Caki2 (cell line): ENCODE data around the gene TBC1D12. TPM values are rescaled to one million over a fixed set of nuclear protein-coding genes. Genes with fewer than 3 reads are reported as not detected.
A peak's percentile ranks its signal among the peaks of the same experiment; 100 is the strongest.

Experiments used
- DNase-seq: peaks from one replicate; pipeline ENCODE4 v3.0.0-alpha.2; 2015; ENCODE audit warnings: low read depth
- in situ Hi-C: cut with HindIII; loops from 2 replicates; pipeline ENCODE4 v1.10.0; 2016; ENCODE audit warnings: low sequenced_read_pairs, low pct_unique_long_range_greater_than_20kb, mixed read lengths
- total RNA-seq: library from RNA; depleted of rRNA; stranded (reverse); fragments of >200 nt; shearing (Covaris generic); gene quantifications from 2 replicates; pipeline ENCODE4 v1.2.3, GENCODE V29; 2014; ENCODE audit warnings: low replicate concordance

TBC1D12 gene
- total RNA-seq, 1 experiment from 2014 or later: 14.8 TPM

DNA sequence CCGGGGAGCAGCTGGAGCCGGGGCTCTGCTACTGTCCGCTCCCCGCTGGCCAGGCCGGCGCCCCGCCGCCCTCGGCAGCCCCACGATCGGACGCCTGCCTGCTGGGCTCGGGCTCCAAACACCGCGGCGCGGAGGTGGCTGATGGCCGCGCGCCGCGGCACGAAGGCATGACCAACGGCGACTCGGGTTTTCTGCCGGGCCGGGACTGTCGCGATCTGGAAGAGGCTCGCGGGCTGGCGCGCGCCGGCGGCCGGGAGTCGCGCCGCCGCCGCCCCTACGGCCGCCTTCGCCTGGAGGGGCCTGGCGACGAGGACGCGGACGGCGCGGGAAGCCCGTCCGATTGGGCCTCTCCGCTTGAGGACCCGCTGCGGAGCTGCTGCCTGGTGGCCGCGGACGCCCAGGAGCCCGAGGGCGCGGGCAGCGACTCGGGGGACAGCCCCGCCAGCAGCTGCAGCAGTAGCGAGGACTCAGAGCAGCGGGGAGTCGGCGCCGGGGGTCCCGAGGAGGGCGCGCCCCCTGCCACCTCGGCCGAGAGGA, 570 bp downstream of the TBC1D12 start:
- no peak for DNase-seq
- in situ Hi-C loops: no loop called here

DNA sequence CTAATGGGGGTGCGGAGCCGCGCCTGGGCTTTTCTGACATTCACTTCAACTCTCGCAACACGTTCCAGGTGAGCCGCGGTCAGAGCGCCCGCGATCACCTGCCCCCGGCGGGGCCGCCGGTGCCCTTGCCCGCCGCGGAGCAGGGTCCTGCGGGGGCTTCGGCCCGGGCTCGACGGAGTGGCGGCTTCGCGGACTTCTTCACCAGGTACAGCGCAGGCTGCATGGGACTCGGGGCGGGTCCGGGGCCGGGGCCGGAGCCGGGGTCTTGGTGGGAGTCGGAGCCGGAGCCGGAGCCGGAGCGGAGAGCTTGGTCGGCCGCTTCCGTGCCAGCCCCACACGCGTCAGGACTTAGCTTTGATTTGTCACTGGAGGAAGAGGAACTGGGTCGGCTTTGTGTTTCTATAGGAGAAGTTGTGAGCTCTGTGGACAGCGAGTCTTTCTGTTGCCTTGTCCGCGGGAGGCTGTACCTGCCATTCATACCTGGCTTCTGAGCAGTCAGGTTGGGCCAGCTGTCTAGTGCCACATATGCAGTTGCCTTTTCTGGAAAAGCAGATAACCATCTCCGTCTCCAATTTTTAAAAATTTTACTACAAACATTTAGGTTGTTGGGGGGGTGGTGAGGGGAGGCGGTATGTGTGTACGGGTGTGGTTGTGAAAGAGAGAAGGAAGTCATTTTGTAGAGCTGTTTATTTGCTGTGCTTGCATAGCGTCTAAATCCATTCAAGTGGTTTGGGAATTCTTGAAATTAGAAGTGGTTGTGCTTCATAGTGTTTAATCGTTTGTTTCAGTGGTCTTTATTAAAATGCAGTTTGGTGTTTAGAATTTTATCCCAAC, 1.3 kb downstream of the TBC1D12 start:
- peak; percentile 64 for DNase-seq
- in situ Hi-C loops: no loop called here

GRCh38 chr10:94405406-94405805, 3.1 kb downstream of the TBC1D12 start:
- DNase-seq: no peak
- in situ Hi-C loops: no loop called here

- in situ Hi-C loops: no loop called here
- DNase-seq: no peak
These were observed 5.3 kb downstream of the TBC1D12 start for GRCh38 chr10:94407668-94408067.

DNA sequence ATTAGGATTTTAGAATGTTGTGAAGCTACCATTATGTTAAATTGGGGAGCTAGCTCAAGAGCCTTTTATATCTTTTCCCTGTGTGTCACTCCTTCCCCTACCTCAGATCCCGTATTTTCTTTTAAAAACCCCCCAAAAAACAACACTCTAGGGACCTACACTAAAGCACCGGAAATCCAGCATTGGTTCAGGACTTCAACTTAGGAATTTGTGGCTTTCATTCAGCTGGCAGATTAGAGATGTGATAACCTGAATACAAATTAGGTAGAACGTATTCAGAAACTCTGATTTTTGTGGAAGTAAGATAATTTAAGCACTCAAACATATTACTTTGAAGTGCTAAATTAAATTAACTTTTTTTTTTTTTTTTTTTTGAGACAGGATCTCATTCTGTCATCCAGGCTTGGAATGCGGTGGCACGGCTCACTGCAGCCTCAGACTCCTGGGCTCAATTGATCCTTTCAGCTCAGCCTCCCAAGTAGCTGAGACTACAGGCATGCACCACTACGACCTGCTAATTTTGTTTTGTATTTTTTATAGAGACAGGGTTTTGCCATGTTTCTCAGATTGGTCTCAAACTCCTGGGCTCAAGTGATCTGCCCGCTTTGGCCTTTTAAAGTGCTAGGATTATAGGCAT, 6.8 kb downstream of the TBC1D12 start:
- in situ Hi-C loops: no loop called here
- DNase-seq: no peak

DNA sequence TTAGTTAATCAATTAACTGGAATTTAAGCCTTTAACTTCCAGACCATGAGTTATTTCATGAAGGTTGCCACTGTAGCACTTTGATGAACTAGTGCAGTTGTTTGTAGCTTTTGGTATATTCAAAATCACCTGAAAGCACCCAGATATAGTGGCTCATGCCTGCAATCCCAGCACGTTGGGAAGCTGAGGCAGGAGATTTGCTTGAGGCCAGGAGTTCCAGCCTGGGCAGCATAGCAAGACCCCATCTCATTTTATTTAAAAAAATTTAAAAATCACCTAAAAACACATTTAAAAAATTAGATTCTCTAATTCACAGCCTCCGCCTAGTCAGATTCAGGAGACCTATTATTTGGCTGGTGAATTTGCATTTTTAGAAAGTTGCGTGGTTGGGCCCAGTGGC, 9.0 kb downstream of the TBC1D12 start:
- in situ Hi-C loops: no loop called here
- DNase-seq: no peak

GRCh38 chr10:94412449-94412848, 10.1 kb downstream of the TBC1D12 start:
- no peak for DNase-seq
- in situ Hi-C loops: no loop called here

DNA sequence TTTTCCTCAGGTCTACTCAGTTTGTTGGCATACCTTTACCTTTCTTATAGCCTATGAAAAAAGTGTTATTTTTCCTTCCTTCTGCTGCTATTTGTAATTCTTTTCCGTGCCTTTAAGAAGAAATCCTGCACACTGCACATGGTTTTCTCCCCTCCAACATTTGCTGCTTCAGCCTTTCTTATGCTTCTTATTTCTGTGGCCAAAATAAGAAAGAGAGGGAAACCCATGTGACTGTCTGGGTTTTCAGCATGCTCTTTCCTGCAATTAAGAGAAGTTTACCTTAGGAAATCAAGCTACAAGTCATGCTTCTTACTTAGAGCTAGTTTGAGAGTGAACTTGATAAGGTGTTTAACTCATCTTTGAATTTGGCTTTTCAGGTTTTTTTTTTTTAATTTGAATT, 11.0 kb downstream of the TBC1D12 start:
- DNase-seq: no peak
- in situ Hi-C loops: no loop called here

- no peak for DNase-seq
- in situ Hi-C loops: no loop called here
These were observed 14.6 kb downstream of the TBC1D12 start for GRCh38 chr10:94416896-94417295.

- in situ Hi-C loops: no loop called here
- no peak for DNase-seq
These were observed 15.0 kb downstream of the TBC1D12 start for GRCh38 chr10:94417321-94417720.

DNA sequence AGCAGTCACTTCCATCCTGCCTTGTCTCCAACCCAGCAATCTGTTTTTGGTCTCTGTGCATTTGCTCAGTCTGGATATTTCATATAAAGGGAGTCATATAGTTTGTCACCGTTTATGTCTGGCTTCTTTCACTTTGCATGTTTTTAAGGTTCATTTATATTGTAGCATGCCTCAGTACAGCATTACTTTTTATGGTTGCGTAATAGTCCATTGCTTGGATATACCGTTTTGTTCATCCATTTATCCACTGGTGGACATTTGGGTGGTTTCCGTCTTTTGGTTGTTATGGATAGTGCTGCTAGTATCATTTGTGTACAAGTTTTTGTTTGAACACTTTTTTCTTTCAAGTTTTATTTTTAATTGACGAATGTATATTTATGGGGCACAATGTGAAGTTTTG, 18.2 kb downstream of the TBC1D12 start:
- DNase-seq: no peak
- in situ Hi-C loops: no loop called here

- in situ Hi-C loops: no loop called here
- no peak for DNase-seq
These were observed 18.7 kb downstream of the TBC1D12 start for GRCh38 chr10:94420998-94421528.

DNA sequence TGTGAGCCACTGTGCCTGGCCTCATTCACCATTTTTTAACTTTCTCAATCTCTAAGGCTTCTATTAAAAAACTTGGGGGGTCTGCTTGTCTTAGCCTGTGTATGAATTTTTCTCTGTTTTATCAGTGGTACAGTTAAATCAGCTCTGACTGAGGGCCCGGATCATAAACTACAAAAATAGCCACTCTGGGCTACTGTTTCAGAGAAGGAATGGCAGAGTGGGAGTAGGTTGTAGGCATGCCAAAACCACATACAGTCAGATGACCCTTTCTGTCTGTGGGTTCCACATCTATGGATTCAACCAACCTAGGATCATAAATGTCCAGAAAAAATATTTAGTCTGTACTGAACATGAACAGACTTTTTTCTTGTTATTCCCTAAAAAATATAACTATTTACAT, 21.3 kb downstream of the TBC1D12 start:
- DNase-seq: no peak
- in situ Hi-C loops: no loop called here

DNA sequence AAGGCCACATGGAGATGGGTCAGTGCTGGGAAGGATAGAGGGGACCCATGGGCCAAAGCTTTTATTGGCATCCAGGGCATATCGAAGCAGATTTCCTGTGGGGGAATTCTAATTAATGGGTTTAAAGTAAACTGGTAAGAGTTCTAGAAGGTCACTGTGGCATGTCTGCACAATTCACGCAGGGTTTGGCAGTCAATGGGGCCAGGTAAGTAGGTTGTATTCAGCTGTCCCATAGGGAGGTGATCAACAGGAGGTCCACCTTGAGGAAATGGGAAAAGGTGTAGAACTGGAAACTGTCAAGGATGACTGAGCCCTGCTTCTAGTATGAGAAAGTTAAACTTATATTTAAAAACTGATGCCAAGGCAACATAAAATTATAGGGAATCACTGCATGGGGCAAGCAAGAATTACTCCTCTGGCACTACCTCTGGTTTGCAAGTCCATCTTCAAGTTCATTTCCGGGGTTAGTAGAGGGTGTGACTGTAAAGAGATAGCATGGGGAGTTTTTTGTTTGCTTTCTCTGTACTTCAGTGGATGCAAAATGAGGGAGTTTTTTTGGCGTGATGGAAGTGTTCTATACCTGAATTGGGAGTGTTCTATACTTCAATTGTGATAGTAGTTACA, 22.5 kb downstream of the TBC1D12 start:
- in situ Hi-C loops: no loop called here
- DNase-seq: no peak

DNA sequence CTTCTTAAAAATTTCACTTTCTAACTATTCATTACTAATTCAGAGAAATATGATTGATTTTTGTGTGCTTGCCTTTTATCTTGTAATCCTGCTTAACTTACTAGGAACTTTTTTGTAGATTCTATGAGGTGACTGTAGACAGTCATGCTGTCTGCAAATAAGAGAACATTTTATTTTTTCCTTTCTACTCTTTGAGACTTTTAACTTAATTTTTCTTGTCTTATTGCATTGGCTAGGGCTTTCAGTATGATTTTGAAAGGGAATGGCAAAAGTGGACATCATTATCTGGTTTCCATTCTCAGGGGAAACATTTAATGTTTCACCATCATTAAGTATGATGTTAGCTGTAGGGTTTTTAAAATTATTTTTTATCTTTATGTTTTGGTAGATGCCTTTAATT, 23.6 kb downstream of the TBC1D12 start:
- in situ Hi-C loops: no loop called here
- DNase-seq: no peak

- in situ Hi-C loops: no loop called here
- DNase-seq: no peak
These were observed 24.8 kb downstream of the TBC1D12 start for GRCh38 chr10:94427166-94427565.

DNA sequence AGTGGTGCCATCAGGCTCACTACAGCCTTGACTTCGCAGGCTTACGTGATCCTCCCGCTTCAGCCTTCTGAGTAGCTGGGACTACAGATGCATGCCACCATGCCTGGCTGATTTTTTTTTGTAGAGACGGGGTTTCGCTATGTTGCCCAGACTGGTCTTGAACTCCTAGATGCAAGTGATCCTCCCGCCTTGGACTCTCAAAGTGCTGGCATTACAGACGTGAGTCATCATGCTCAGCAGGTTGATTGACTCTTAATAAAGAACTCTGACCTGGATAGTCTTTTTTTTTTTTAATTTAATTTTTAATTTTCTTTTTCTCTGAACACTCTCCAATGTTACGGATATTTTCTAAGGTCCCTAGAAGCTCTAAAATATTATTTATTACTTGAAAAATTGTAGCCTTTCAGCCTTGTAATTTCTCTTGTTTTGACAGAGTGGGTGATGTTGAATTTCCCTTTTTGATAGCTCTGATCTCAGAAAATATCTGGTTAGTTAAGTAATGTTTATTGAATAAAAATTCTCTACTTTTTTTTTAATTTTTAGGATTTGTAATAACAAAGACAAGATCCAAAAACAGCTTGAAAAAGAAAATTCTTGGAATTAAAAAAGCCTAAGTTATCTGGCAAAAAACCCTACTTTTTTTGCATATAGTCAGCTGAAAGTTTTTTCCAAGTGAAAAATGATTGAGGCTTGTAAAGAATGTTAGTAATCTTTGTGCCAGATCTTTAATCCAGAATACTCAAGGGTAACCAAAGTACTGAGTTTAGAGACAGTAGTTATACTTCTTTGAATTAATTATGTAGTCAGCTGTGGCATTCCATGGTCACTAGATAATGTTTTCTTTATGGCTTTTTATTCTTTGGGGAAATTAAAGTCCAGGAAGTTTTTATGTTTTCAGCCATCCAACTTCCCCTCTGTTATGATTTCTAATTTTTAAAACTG, 26.7 kb downstream of the TBC1D12 start:
- DNase-seq: peak; percentile 25
- in situ Hi-C loops: no loop called here

- no peak for DNase-seq
- in situ Hi-C loops: no loop called here
These were observed 28.4 kb downstream of the TBC1D12 start for GRCh38 chr10:94430701-94431100.
